Measurements from ENCODE around the gene DNAH10. TPM values are rescaled to one million over a fixed set of nuclear protein-coding genes. Genes with fewer than 3 reads are reported as not detected.

DNAH10 gene
- total and polyA plus RNA-seq, 2 of the 13 experiments (the other 11 are each of a cell fraction or from before 2014, with no cell fraction given): 0.01 to 0.02 TPM

GRCh38 chr12:123899368-123899767, 137.3 kb downstream of the DNAH10 start:
- 36% methylated on average over 9 of the region's 9 CpGs for WGBS (ENCODE audit: low lambda C conversion rate)
- FAIRE-seq: no peak
- H3K27me3 ChIP-seq (ENCODE audit: control insufficient read depth in 1 of 2, insufficient read depth in 2 of 2, low read length in 2 of 2): peaks cover 2 to 60% of the 10 kb centered on the region in 2 experiments; a peak in 4 of 5 replicates
- H3K4me2 ChIP-seq (ENCODE audit: low read depth, low read length): no peak overlapping the region
- BruUV-seq (replicated peaks): no TSS peak
- H3K36me3 ChIP-seq (replicated peaks in 1 of 2; ENCODE audit: control insufficient read depth in 1 of 2, insufficient read depth in 2 of 2, low read length in 2 of 2): no peaks in the 10 kb centered on the region
- POLR2A ChIA-PET: no interaction called here
- H2AFZ ChIP-seq (ENCODE audit: low read length): no peak overlapping the region
- no peaks in the 10 kb centered on the region for H4K20me1 ChIP-seq (ENCODE audit: insufficient read depth, low read length)
- intact Hi-C loops (cut with micrococcal nuclease; ENCODE audit: unreplicated experiment): no loop called here
- no peak for ATAC-seq
- no peak overlapping the region for H3K9ac ChIP-seq (ENCODE audit: insufficient read depth, low read depth, low read length)
- CTCF ChIA-PET (ENCODE audit: low intra/inter-chr PET ratio, low total read pairs): no interaction called here
- no peaks in the 10 kb centered on the region for H3K9me3 ChIP-seq (ENCODE audit: low read length)
- H3K79me2 ChIP-seq (ENCODE audit: insufficient read depth, low read length): no peaks in the 10 kb centered on the region
- in situ Hi-C loops (cut with HindIII; ENCODE audit: extremely low pct_ligation_motif_present, low pct_unique_long_range_greater_than_20kb): no loop called here
- no peak for DNase-seq (ENCODE audit: low spot score)
- TF ChIP-seq PCBP2 (optimal IDR thresholded peaks at IDR 0.05; ENCODE audit: low read depth, low read length, poor library complexity, severe bottlenecking) (no peak), ZNF580 (CRISPR knock-in tag; IDR thresholded peaks at IDR 0.05; ENCODE audit: borderline replicate concordance, low read depth) (no peak), ZNF768 (CRISPR knock-in tag; IDR thresholded peaks at IDR 0.05) (no peak), ZNF180 (CRISPR knock-in tag; IDR thresholded peaks at IDR 0.05; ENCODE audit: borderline replicate concordance, low read depth) (no peak), ZBTB3 (CRISPR knock-in tag; IDR thresholded peaks at IDR 0.05; ENCODE audit: borderline replicate concordance, low read depth) (no peak), ZBTB14 (CRISPR knock-in tag; IDR thresholded peaks at IDR 0.05) (no peak), ZNF678 (CRISPR knock-in tag; IDR thresholded peaks at IDR 0.05) (no peak), ZNF790 (CRISPR knock-in tag; IDR thresholded peaks at IDR 0.05; ENCODE audit: borderline replicate concordance) (no peak), PRDM4 (CRISPR knock-in tag; IDR thresholded peaks at IDR 0.05; ENCODE audit: borderline replicate concordance) (no peak)
- no peak overlapping the region for H3K27ac ChIP-seq (ENCODE audit: extremely low read length, insufficient read depth, low read length)
- H3K4me3 ChIP-seq (replicated peaks in 1 of 3; ENCODE audit: insufficient read depth in 1 of 3, low read depth in 2 of 3, low read length in 3 of 3): no peak overlapping the region
- H3K4me1 ChIP-seq (ENCODE audit: insufficient read depth, low read length): peaks cover 18% of the 10 kb centered on the region
